Natural killer cell (primary cell): ENCODE results near the gene PCDH9. TPM values are rescaled to one million over a fixed set of nuclear protein-coding genes. Genes with fewer than 3 reads are reported as not detected.

Experiments used
- ATAC-seq, 3 donors: fragments of 150-1000 bp in 2 of 3; fragments of 200-7000 bp in 1 of 3; cut with Tn5 transposase; 1 replicate in 1 of 3; 2 replicates in 2 of 3; pipeline ENCODE4 v1.10.0; 2021; ENCODE audit warnings: mild to moderate bottlenecking in 2 of 3, moderate library complexity in 2 of 3
- DNase-seq, 2 donors: peaks; one replicate each; pipeline versions ENCODE4 v3.0.0 to v3.0.0-alpha.2; 2013 to 2021; ENCODE audit warnings: mixed read lengths in 1 of 2
- H3K27ac ChIP-seq: one replicate; pipeline ENCODE4 v1.5.1; 2013; ENCODE audit warnings: mild to moderate bottlenecking, low read length
- H3K27me3 ChIP-seq: one replicate; pipeline ENCODE4 v1.6.1; 2013; ENCODE audit warnings: low read length; ENCODE audit not compliant: control insufficient read depth, insufficient read depth
- H3K36me3 ChIP-seq: one replicate; pipeline ENCODE4 v1.6.1; 2013; ENCODE audit warnings: low read length; ENCODE audit not compliant: control insufficient read depth, insufficient read depth
- H3K4me1 ChIP-seq: one replicate; pipeline ENCODE4 v1.6.1; 2013; ENCODE audit warnings: low read length; ENCODE audit not compliant: control insufficient read depth, insufficient read depth
- H3K4me3 ChIP-seq: one replicate; pipeline ENCODE4 v1.5.1; 2013; ENCODE audit warnings: low read length
- H3K9me3 ChIP-seq: one replicate; pipeline ENCODE4 v1.6.1; 2013; ENCODE audit warnings: low read length; ENCODE audit not compliant: control insufficient read depth, insufficient read depth
- H3K27ac Mint-ChIP-seq, 2 donors: one replicate each; pipeline ENCODE4 v1.8.0; 2022; ENCODE audit warnings: mild to moderate bottlenecking in 2 of 2, mixed read lengths in 2 of 2, moderate library complexity in 1 of 2
- H3K27me3 Mint-ChIP-seq, 2 donors: one replicate each; pipeline ENCODE4 v1.8.0; 2022; ENCODE audit warnings: low read depth in 2 of 2, mixed read lengths in 2 of 2
- H3K36me3 Mint-ChIP-seq: one replicate; pipeline ENCODE4 v1.8.0; 2022; ENCODE audit warnings: mixed read lengths
- H3K4me1 Mint-ChIP-seq, 2 donors: one replicate each; pipeline ENCODE4 v1.8.0; 2022; ENCODE audit warnings: mixed read lengths in 2 of 2
- H3K4me3 Mint-ChIP-seq: one replicate; pipeline ENCODE4 v1.8.0; 2022; ENCODE audit warnings: mild to moderate bottlenecking, moderate library complexity, mixed read lengths
- H3K9me3 Mint-ChIP-seq, 2 donors: one replicate each; pipeline ENCODE4 v1.8.0; 2022; ENCODE audit warnings: mixed read lengths in 2 of 2
- WGBS: methylation state at CpG from one replicate; pipeline ENCODE4 v1.1.7; 2013; ENCODE audit warnings: missing lambda C conversion rate; ENCODE audit not compliant: insufficient coverage; 5-methylcytosine and 5-hydroxymethylcytosine counted together
- intact Hi-C: fragments of 100-400 bp; cut with micrococcal nuclease; formaldehyde crosslinking; loops from one replicate; pipeline ENCODE4 v1.14.2; 2022
- total RNA-seq, 4 donors: library from RNA; stranded (reverse); fragments of 120-200 nt in 1 of 4; gene quantifications; one replicate each; pipeline versions ENCODE4 v1.2.3 to v1.2.4, GENCODE V29; 2013 to 2022
- TF ChIP-seq, protein P1 (sequence below): fragments of 200-600 bp; IDR thresholded peaks from one replicate; pipeline ENCODE4 v1.8.0; 2022; ENCODE audit warnings: antibody characterized with exemption

PCDH9 gene
- total RNA-seq, 3 donors from 2014 or later (not counting 1 experiment from before 2014, with no cell fraction given), result 0.43 to 1.5 (median 0.68) TPM

DNA sequence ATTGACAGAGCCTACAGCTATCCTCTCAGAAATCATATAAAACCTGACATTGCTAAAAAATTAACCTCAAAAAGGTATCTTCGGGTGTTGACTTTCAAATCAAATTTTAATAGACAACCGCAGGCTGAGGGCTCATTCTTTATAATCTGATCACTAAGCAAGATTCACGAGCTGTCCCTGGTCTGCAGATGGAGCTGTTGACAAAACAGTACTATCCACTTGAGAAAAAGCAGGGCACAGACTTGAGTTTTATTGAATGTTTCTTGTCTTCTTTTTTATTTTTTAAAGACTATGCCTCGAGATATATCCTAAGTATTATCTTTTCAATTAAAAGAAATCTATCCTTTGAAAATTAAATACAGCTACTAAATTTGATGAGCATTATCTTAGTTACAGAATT, 540.5 kb downstream of the PCDH9 start:
- Histone ChIP-seq H3K9me3 (peaks cover 11% of the 10 kb centered on the region), H3K4me3 (no peak overlapping the region), H3K27me3 (no peaks in the 10 kb centered on the region), H3K27ac (no peak overlapping the region), H3K36me3 (no peaks in the 10 kb centered on the region), H3K4me1 (no peaks in the 10 kb centered on the region)
- ATAC-seq (no peak), DNase-seq (no peak)
- intact Hi-C loops, result no loop called here
- 54% methylated on average over 3 of the region's 4 CpGs for WGBS
- no peaks in the 10 kb centered on the region for H3K27me3 Mint-ChIP-seq
- no peak overlapping the region for H3K4me3 Mint-ChIP-seq
- H3K9me3 Mint-ChIP-seq, result peaks cover 2 to 6% of the 10 kb centered on the region in 2 donors
- H3K4me1 Mint-ChIP-seq, result no peaks in the 10 kb centered on the region
- TF ChIP-seq, protein P1, sequence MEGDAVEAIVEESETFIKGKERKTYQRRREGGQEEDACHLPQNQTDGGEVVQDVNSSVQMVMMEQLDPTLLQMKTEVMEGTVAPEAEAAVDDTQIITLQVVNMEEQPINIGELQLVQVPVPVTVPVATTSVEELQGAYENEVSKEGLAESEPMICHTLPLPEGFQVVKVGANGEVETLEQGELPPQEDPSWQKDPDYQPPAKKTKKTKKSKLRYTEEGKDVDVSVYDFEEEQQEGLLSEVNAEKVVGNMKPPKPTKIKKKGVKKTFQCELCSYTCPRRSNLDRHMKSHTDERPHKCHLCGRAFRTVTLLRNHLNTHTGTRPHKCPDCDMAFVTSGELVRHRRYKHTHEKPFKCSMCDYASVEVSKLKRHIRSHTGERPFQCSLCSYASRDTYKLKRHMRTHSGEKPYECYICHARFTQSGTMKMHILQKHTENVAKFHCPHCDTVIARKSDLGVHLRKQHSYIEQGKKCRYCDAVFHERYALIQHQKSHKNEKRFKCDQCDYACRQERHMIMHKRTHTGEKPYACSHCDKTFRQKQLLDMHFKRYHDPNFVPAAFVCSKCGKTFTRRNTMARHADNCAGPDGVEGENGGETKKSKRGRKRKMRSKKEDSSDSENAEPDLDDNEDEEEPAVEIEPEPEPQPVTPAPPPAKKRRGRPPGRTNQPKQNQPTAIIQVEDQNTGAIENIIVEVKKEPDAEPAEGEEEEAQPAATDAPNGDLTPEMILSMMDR, result no peak
- H3K36me3 Mint-ChIP-seq, result no peaks in the 10 kb centered on the region
- no peak overlapping the region for H3K27ac Mint-ChIP-seq

DNA sequence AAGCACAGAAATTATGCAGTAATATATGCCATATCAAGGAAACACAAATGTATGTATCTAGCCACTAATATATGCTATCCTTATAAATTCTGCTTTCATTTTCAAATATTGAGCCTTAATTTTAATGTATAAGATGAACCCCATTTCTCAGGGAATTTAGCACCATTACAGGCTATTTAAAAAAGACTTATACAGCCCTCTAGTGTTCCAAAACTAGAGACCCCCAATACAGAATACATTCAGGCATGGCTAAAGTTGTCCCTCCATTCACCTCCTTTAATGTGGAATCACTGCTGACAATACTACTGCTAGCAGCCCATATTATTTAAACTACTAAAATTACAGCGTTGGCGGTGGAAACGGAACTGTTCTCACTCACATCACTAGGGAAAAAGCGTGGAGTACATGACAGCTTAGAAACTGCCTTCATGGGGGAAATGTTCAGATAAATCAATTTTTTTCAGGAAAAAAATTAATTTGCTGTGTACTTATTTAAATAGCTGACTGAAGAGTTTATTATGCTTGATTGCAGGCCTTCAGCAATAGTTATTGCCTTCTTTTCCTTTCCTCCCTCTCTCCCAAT, 541.0 kb downstream of the PCDH9 start:
- no peaks in the 10 kb centered on the region for H3K27me3 ChIP-seq
- no CpG with 5 or more reads among the region's 4 CpGs for whole genome bisulfite sequencing
- H3K36me3 ChIP-seq, result no peaks in the 10 kb centered on the region
- no peak overlapping the region for H3K4me3 ChIP-seq
- no peaks in the 10 kb centered on the region for H3K4me1 ChIP-seq
- H3K27ac Mint-ChIP-seq, result no peak overlapping the region
- H3K27ac ChIP-seq, result no peak overlapping the region
- no peak overlapping the region for H3K4me3 Mint-ChIP-seq
- H3K9me3 ChIP-seq, result peaks cover 11% of the 10 kb centered on the region
- ATAC-seq (no peak), DNase-seq (no peak)
- peaks cover 3 to 7% of the 10 kb centered on the region in 2 donors for H3K9me3 Mint-ChIP-seq
- intact Hi-C loops, result no loop called here
- TF ChIP-seq, protein P1, result no peak
- no peaks in the 10 kb centered on the region for H3K4me1 Mint-ChIP-seq
- no peaks in the 10 kb centered on the region for H3K27me3 Mint-ChIP-seq
- H3K36me3 Mint-ChIP-seq, result no peaks in the 10 kb centered on the region

DNA sequence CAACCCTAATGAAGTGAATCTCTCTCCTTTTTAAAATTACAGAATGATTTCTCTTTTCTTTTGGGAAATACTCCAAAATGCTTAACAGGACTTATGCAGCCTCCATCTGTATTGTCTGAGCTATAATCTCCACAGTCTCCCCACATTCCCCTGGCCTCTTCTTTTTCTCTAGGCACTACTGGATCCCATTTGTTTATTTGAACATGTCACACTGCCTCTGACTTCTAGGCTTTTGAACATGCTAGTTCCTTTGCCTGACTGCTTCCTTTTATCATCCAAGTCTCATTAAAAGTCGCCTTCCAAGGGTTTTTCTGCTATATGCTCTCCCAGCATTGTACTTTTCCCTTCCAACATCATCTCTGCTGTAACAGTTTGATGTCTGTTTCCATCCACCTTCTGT, 548.7 kb downstream of the PCDH9 start:
- Mint-ChIP-seq H3K4me3 (no peak overlapping the region), H3K9me3 (peaks cover 4 to 9% of the 10 kb centered on the region in 2 donors), H3K36me3 (no peaks in the 10 kb centered on the region), H3K4me1 (no peaks in the 10 kb centered on the region), H3K27me3 (no peaks in the 10 kb centered on the region), H3K27ac (no peak overlapping the region)
- ATAC-seq (no peak), DNase-seq (no peak)
- Histone ChIP-seq H3K4me1 (no peaks in the 10 kb centered on the region), H3K9me3 (peaks cover 11% of the 10 kb centered on the region), H3K4me3 (no peak overlapping the region), H3K27ac (no peak overlapping the region), H3K36me3 (no peaks in the 10 kb centered on the region), H3K27me3 (no peaks in the 10 kb centered on the region)
- TF ChIP-seq, protein P1, result no peak
- intact Hi-C loops, result no loop called here
- WGBS, result 73% methylated on average over 1 of the region's 1 CpG

DNA sequence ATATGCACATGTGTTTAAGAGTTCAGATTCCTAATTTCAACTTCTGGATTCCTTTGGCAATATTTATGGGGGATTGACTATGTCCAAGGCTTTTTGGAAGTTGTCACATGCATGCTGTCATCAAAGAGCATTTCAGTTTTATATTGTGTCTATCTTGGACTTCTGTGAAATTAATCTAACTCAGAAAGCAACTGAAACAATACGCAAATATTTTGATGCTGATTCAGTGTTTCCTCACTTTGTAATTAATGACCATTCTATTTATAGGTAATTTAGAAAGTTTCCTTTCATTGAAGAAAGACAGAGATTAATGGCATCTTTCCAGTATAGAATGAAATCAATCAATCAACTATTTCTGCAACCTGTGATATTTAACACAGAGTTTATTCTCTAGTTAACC, 550.1 kb downstream of the PCDH9 start:
- Histone ChIP-seq H3K4me3 (no peak overlapping the region), H3K4me1 (no peaks in the 10 kb centered on the region), H3K36me3 (no peaks in the 10 kb centered on the region), H3K27me3 (no peaks in the 10 kb centered on the region), H3K27ac (no peak overlapping the region), H3K9me3 (peaks cover 1% of the 10 kb centered on the region)
- TF ChIP-seq, protein P1, result no peak
- no peak overlapping the region for H3K4me3 Mint-ChIP-seq
- no peak overlapping the region for H3K27ac Mint-ChIP-seq
- H3K27me3 Mint-ChIP-seq, result no peaks in the 10 kb centered on the region
- intact Hi-C loops, result no loop called here
- no peak for ATAC-seq
- peaks cover 4 to 9% of the 10 kb centered on the region in 2 donors for H3K9me3 Mint-ChIP-seq
- no CpG with 5 or more reads among the region's 1 CpG for WGBS
- H3K4me1 Mint-ChIP-seq, result no peaks in the 10 kb centered on the region
- DNase-seq, result no peak
- H3K36me3 Mint-ChIP-seq, result no peaks in the 10 kb centered on the region
